Measurements from ENCODE around the gene KDM4B.

The KDM4B gene

DNA sequence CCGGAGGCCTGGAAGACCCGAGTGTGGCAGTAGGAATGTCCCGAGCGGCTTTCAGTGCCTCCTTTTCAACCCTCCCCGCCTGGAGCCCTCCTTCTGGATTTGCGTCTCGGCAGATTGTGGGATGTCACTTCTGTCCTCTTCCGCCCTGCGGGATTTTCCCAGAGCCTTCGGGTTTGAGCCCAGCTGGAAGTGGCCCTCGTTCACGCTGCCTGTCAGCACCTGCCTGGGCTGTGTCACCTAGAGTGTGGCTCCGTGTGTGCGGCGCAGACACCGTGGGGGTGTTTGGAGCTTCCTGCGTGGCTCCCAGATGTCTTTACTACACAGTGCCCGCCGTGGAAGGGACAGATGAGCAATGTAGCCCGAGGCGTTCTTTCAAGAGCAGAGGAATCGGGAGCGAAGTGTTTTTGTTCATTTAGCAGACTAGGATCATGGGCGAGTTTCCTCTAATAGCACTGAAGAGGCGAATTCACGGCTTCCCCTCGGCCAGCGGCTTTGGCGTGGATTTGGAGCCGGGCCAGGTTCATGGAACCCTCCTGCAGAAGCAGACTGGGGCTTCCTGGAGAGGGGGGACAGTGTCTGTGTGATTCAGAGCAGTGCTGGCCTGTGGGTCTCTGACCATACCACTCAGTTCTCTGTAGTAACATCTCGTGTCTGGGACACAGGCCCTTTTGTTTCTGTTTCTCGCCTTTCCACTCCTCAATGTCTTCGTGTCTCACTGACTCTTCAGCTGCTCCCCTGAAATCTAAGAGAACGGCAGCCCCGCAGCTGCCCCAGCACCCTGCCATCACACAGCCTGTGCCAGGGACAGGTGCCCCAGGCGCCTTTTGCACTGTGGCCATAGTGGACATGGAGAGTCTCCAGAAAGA, 68.0 kb downstream of the KDM4B start:
- peak; percentile 88 to 92 for DNase-seq

DNA sequence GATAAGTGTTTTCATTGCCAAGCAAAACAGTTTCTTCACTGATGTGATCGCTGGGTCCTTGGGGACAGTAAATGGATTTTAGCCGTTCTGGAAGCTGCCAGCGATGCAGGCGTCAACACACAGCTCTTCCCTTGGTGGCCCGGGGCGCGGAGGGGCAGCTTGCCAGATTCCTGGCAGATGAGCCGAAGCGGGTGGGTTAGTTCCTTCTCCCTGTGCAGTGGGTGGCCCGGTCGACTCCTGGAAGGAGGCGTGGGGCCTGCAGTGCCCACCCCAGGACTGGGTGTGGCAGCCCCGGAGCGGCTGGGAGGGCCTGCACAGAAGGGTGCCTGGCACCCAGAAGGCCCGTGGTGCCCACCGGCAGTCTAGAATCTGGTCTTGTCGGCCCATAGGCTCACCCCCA, 69.0 kb downstream of the KDM4B start:
- DNase-seq, result peak in 1 of 2 experiments; percentile 69

- peak; percentile 8 to 59 for DNase-seq
Observed at GRCh38 chr19:5038631-5039271, 69.8 kb downstream of the KDM4B start.

DNA sequence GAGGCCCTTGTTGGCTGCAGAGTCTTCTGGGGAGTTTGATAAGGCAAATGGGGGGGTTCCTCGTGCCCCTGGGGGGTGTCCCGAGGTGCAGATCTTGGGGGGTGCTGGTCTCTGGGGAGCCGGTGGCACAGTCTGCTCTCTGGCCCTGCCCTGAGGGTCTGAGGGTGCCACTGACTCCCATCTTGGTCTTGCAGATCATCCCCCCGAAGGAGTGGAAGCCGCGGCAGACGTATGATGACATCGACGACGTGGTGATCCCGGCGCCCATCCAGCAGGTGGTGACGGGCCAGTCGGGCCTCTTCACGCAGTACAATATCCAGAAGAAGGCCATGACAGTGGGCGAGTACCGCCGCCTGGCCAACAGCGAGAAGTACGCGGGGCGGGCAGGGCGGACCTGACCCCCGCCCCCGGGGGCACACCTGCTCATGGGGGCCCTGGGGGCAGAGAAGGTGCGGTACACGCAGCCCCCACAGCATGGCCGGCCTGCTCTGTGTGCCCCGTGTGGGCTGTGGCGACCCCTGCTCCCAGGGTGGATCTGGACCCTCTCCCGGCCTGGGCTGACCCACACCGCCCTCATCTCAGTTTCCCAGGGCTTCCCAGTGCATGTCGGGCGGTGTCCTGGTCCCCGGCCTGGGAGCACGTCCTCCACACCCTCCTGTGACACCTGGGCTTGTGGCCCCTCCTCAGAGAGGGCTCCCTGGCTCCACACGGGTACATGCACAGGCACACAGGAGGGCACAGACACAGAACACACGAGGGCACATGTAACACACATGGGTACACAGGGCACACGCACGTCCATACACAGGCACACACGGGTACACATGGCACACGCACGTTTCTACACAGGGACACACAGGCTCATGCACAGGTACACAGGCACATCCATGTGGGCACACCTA, 71.0 kb downstream of the KDM4B start:
- DNase-seq, result no peak

DNA sequence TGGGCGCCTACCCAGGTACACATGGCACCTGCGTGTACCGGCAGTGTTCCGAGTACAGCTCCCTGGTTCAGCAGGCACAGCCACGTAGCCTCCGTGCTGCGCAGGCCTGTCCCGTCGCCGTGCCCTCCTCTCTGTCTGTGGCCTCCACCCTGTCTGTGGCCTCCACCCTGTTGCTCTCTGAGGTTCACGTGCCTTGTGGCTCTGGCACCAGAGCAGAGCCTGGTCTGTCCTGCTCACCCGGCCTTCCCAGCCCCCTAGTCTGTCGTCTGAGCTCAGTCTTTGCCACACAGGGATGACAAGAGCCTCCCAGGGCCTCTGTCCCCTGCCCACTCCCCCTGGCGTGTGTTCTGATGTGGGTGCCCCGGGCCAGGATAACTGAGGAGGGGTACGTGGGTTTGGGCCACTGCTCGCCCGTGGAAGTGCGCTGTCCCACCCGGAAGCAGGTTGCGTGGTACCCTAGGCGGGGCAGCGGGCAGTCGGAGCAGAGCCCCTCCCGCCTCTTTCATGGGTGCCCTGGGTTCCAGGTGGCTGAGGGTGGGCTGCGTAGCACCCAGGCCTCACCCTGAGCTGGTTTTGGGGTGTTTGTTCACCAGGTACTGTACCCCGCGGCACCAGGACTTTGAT, 71.7 kb downstream of the KDM4B start:
- DNase-seq, result no peak

- no peak for DNase-seq
Observed at GRCh38 chr19:5041168-5041912, 72.4 kb downstream of the KDM4B start.

DNA sequence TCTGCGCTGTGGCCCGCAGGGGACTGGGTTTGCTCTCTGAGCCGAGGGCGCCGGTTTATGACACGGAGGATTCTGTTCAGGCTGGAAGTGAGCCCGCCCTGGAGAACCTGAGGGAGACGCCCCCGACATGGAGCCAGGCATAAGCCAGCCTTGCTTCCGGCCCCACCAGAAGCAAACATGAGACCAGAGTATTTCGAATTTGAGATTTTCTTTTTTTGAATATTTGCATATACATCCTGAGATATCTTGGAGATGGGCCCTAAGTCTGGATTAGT, 72.9 kb downstream of the KDM4B start:
- no peak for DNase-seq

- no peak for DNase-seq
Observed at GRCh38 chr19:5042556-5042955, 73.6 kb downstream of the KDM4B start.

GRCh38 chr19:5045029-5045428, 76.1 kb downstream of the KDM4B start:
- DNase-seq, result no peak

DNA sequence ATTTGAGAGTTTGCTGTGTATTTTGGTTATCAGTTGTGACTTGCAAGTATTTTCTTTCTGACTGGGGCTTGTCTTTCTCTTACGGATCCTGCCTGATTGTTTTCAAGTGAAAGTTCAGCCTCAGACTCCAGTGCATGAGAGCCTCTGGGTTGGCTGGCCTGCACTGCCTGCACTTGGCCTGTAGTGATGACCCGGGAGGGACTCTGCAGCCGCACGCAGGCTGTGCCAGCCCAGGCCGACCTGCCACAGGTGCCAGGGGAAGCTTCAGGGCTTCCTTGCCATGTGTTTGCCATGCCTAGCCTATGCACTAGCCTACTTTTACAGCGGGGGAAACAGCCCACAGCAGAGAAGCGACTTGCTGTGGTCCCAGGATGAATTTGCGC, 77.0 kb downstream of the KDM4B start:
- no peak for DNase-seq

DNA sequence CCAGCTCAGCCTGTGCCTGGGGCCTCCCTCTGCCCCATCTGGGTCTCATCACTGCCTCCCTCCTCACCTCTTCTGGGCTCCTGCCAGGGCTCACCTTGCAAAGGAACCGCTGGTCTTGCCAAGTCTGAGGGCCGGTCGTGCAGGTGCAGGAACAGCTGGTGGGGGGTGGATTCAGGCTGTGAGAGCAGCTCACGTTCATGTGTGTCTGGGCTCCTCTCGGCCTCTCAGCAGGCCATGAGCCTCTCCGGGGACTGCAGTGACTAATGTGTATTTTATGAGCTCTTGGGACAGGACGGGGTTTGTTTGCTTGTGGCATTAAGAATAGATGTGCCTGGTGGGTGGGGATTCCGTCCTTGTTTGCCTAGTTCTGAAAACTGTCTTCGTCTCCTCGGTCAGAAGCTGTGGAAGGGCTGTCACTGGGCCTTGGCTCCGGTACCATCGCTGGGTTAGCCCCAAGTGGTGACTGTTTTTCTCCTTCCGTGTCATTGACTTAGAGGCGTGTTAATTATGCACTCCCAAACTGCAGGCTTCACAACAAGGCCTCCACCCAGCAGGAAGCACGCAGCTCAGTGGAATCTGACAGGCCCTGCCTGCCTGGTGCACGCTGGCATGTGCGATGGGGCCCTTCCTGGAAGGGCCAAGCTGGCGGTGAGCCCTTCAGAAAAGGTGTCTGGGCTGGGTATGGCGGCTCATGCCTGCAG, 77.6 kb downstream of the KDM4B start:
- DNase-seq, result peak; percentile 69 to 92

- no peak for DNase-seq
Observed at GRCh38 chr19:5047251-5047935, 78.5 kb downstream of the KDM4B start.

DNA sequence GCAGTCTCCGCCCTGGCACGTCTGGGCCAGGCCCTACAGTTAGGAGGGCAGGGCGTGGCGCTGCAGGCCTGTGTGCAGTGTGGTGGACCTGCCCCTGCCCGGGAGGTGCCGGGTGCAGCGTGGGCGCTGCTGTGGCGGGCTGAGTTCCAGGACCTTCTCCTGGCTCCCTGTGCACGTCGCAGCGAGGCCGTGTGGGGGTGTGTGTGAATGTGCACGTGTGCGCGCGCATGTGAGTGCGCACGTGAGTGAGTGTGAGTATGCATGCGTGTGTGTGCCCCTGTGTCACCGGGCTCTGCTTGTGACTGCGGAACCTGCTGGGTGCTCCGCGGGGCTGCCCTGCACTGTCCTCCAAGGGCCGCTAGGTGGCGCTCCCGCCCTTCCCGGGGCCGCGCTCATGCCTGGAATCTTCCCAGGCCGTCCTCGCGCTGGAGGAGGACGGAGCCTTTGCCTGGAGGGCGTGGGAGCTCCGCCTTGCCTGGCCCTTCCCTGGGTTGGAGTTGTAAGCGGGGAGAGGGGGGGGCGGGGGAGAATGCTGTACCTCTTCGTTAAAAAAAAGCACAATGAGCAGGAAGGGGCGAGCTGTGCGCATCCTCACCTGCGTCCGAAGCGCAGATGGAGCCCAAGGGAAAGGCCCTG, 79.3 kb downstream of the KDM4B start:
- peak; percentile 24 to 64 for DNase-seq

DNA sequence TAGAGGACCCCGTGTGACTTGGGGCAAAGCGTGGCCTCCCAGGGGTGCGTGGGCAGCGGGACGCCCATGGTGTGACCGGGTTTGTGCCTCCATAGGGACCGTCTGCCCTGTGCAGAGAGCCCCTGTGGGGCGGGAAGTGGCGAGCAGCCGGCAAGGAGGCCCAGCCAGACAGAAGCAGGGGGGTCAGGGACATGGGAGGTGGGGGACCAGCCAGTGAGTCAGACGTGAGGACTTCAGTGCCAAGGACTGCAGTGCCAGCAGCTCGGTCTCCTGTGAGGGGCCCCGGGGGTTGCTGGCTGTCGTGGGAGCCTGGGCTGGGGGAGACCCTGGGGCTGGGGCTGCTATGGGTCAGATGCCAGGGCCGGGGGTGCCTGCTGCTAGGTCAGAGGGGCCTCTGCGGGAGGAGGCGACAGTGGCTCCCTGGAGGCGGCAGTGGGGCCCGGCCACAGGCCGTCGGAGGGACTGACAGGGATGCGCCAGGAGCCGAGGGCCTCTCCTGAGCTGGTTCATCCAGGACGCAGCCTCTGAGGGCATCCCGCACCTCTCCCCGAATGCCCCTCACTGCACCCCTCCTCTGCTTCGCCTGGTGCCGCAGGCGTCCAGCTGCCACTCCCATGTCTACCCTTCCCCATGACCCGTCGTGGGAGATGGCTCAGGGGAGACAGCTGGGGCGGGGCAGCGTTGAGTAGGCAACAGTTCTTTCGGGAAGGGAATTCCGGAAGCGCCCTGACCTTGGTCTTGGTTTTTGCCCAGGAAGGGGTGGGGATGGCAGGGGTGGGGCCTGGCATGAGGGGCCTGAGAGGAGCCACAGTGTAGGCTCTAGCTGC, 80.0 kb downstream of the KDM4B start:
- no peak for DNase-seq

DNA sequence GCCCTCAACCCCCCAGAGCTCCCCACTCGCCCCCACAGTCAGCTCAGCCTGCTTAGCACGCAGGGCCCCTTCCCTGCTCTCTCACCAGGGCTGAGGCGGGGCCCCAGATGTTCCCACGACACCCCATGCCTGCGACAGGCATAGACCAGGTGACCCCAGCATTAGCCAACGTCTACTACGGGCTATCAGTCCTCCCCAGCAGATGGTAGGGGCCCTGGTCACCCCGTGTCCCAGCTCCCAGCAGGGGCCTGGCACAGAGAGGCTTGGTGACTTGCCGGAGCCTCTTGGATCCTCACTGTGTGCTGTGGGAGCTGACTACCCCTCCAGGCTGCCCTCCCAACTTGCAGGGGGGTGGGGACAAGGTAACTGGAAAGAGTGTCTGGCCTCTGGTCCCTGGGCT, 80.6 kb downstream of the KDM4B start:
- no peak for DNase-seq

GRCh38 chr19:5050067-5050656, 81.2 kb downstream of the KDM4B start:
- no peak for DNase-seq

- DNase-seq, result no peak
Observed at GRCh38 chr19:5050905-5051304, 82.0 kb downstream of the KDM4B start.

DNA sequence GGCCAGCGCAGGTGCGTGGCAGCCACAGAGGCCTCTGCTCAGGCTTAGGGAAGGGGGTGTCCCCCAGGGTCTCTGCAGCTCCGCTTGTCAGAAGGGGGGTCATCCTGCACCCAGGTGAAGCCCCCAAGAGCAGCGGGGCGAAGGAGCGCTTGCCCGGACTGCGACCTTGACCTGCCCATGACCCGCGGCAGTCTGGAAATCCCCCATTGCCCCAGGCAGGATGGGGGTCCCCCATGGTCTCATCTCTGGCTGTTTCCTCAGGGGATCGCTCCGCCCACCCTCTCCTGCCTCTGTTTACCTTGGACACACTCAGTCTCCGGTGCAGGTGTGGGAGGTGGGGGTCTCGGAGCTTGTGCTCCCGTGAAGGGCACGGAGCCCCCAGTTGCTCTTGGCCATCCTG, 82.7 kb downstream of the KDM4B start:
- no peak for DNase-seq

DNA sequence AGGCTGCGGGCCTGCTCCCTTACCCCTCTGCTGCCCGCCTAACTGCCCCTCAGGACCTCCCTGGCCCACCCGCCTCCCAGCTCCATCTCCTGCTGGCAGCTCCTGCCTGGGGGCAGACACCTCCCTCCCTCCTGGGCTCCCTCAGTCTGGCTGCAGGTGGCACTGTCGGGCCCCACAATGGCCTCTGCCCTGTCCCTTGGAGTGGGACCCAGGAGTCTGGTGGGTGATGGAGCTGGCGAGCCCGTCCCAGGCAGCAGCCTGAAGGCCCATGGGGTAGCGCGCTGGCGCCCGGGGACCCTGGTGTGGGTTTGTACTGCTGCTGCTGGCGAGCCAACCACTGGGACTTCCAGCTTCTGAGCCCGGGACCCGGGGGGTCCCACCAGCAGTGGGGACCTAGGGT, 83.6 kb downstream of the KDM4B start:
- peak in 1 of 2 experiments; percentile 30 for DNase-seq

Measured in NCI-H524 (cell line).